Gastrocnemius medialis (tissue), 4 donors: ENCODE measurements around the gene MS4A10.

Experiments
- POLR2A ChIP-seq, 2 donors: fragments of 450-650 bp; IDR thresholded peaks; one replicate each; pipeline ENCODE4 v1.6.1; 2017; ENCODE audit warnings: antibody characterized with exemption in 2 of 2, mild to moderate bottlenecking in 2 of 2, moderate library complexity in 2 of 2
- TF ChIP-seq, protein P1 (sequence below), 5 experiments: fragments of 450-650 bp in 3 of 5; fragments of 200-600 bp in 2 of 5; sonication (generic) in 2 of 5; IDR thresholded peaks in 4 of 5; conservative IDR thresholded peaks in 1 of 5; 1 replicate in 4 of 5; 2 replicates in 1 of 5; pipeline ENCODE4 v1.5.1; 2016 to 2019; ENCODE audit warnings: antibody characterized with exemption in 5 of 5, mild to moderate bottlenecking in 3 of 5, moderate library complexity in 3 of 5

DNA sequence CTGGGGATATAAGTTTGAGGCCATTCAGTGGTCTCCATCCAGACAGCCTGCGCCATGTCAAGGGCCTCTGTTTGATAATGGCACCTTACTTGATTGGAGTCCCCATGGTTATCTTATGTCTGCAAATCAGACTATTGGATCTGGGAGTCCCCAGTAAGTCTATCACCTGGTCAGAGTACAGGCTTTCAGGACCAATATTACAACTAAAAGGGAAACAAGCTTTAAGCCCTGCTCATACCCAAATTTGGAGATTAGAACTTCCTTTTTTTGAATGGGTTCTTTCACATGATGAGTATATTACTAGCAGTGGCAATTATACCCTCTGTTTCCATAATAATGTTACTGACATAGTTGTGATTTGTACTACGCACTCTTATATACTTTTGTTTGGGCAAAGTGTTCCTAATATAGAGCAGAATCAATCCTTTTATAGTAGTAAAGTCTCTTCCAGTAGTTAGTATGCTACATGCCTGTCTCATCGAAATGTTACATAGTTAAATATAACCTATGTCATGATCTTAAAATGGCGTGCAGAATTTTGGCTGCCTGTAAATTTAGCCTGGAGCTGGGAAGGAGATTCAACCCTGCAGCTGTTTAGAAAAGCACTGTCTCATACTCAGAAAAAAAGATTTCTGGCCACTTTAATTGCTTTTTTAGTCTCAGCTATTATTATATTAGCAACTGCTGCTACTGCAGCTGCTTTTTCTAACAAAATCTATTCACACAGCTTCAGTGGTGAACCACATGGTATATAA is 23.5 kb upstream of the MS4A10 start:
- TF ChIP-seq POLR2A (IDR thresholded peaks at IDR 0.05) = no peak
- TF ChIP-seq, protein P1, sequence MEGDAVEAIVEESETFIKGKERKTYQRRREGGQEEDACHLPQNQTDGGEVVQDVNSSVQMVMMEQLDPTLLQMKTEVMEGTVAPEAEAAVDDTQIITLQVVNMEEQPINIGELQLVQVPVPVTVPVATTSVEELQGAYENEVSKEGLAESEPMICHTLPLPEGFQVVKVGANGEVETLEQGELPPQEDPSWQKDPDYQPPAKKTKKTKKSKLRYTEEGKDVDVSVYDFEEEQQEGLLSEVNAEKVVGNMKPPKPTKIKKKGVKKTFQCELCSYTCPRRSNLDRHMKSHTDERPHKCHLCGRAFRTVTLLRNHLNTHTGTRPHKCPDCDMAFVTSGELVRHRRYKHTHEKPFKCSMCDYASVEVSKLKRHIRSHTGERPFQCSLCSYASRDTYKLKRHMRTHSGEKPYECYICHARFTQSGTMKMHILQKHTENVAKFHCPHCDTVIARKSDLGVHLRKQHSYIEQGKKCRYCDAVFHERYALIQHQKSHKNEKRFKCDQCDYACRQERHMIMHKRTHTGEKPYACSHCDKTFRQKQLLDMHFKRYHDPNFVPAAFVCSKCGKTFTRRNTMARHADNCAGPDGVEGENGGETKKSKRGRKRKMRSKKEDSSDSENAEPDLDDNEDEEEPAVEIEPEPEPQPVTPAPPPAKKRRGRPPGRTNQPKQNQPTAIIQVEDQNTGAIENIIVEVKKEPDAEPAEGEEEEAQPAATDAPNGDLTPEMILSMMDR (IDR thresholded peaks at IDR 0.05 in 4 of 5, conservative IDR thresholded peaks at IDR 0.05 in 1 of 5) = no peak
